IMR-90 (cell line): ENCODE data around the gene CHN2. TPM values are rescaled to one million over a fixed set of nuclear protein-coding genes. Genes with fewer than 3 reads are reported as not detected.

Source experiments
- ATAC-seq: fragments of 200-7000 bp; cut with Tn5 transposase; 2 replicates; pipeline ENCODE4 v1.9.1; 2020; ENCODE audit warnings: low read depth, mild to moderate bottlenecking, moderate library complexity
- BruUV-seq: library from RNA; stranded (reverse); fragments of 400-500 nt; replicated peaks from 2 replicates; lab custom pipeline; 2021; lab: Mats Ljungman, UMichigan
- CTCF ChIA-PET: fragments of 300-600 bp; formaldehyde crosslinking; extraction: SDS; loops from one replicate; lab custom pipeline; 2021; ENCODE audit warnings: antibody characterized with exemption; lab: Yijun Ruan, JAX
- POLR2A ChIA-PET: fragments of 300-600 bp; sonication (Branson Sonifier 250); formaldehyde crosslinking; loops from one replicate; lab custom pipeline; 2022; ENCODE audit warnings: antibody characterized with exemption; ENCODE audit not compliant: unreplicated experiment; lab: Charles Lee
- DNase-seq: peaks from one replicate; pipeline ENCODE4 v3.0.0; 2013
- H2AFZ ChIP-seq: replicated peaks from 2 replicates; pipeline ENCODE3; 2013; ENCODE audit warnings: low read length, mild to moderate bottlenecking; ENCODE audit not compliant: poor library complexity
- H2AK5ac ChIP-seq: 2 replicates; pipeline ENCODE4 v1.6.1; 2013; ENCODE audit warnings: low read depth, low read length, inconsistent platforms
- H2AK9ac ChIP-seq: replicated peaks from 2 replicates; pipeline ENCODE3; 2013; ENCODE audit warnings: mild to moderate bottlenecking, low read depth, low read length, moderate library complexity; ENCODE audit not compliant: poor library complexity
- H2BK120ac ChIP-seq: 2 replicates; pipeline ENCODE4 v1.6.1; 2013; ENCODE audit warnings: low read depth, low read length, inconsistent platforms
- H2BK15ac ChIP-seq: 3 replicates; pipeline ENCODE4 v1.6.1; 2013; ENCODE audit warnings: low read depth, low read length, inconsistent platforms
- H2BK20ac ChIP-seq: 2 replicates; pipeline ENCODE4 v1.6.1; 2013; ENCODE audit warnings: low read depth, mild to moderate bottlenecking, inconsistent platforms, low read length, moderate library complexity
- H2BK5ac ChIP-seq: 2 replicates; pipeline ENCODE4 v1.6.1; 2013; ENCODE audit warnings: mild to moderate bottlenecking, low read depth, low read length, inconsistent platforms; ENCODE audit not compliant: poor library complexity, severe bottlenecking
- H3K14ac ChIP-seq: replicated peaks from 2 replicates; pipeline ENCODE4 v1.6.1; 2013; ENCODE audit warnings: low read depth, low read length, inconsistent platforms
- H3K18ac ChIP-seq: 2 replicates; pipeline ENCODE4 v1.6.1; 2013; ENCODE audit warnings: low read depth, low read length, control low read depth
- H3K23ac ChIP-seq: 2 replicates; pipeline ENCODE4 v1.6.1; 2013; ENCODE audit warnings: low read depth, low read length, inconsistent platforms
- H3K27ac ChIP-seq: 2 replicates; pipeline ENCODE4 v1.5.1; 2013; ENCODE audit warnings: mild to moderate bottlenecking, control low read depth, low read length; ENCODE audit not compliant: insufficient read depth
- H3K27me3 ChIP-seq: 2 replicates; pipeline ENCODE4 v1.6.1; 2013; ENCODE audit warnings: low read length; ENCODE audit not compliant: control insufficient read depth, insufficient read depth
- H3K36me3 ChIP-seq: 2 replicates; pipeline ENCODE4 v1.6.1; 2013; ENCODE audit warnings: low read length, mixed read lengths; ENCODE audit not compliant: control insufficient read depth, insufficient read depth
- H3K4ac ChIP-seq: 2 replicates; pipeline ENCODE4 v1.6.1; 2013; ENCODE audit warnings: low read depth, low read length, inconsistent platforms
- H3K4me1 ChIP-seq: 2 replicates; pipeline ENCODE4 v1.6.1; 2013; ENCODE audit warnings: low read length, mixed read lengths; ENCODE audit not compliant: control insufficient read depth, insufficient read depth
- H3K4me2 ChIP-seq: 2 replicates; pipeline ENCODE4 v1.6.1; 2013; ENCODE audit warnings: low read depth, mild to moderate bottlenecking, control low read depth, low read length, moderate library complexity
- H3K4me3 ChIP-seq: 2 replicates; pipeline ENCODE4 v1.5.1; 2013; ENCODE audit warnings: low read depth, mild to moderate bottlenecking, control low read depth, low read length, moderate library complexity; ENCODE audit not compliant: insufficient read depth
- H3K56ac ChIP-seq: 2 replicates; pipeline ENCODE4 v1.6.1; 2013; ENCODE audit warnings: low read length, inconsistent platforms; ENCODE audit not compliant: insufficient read depth; ENCODE audit errors: extremely low read depth
- H3K79me1 ChIP-seq, 2 experiments: 2 replicates each; pipeline ENCODE4 v1.6.1; 2013; ENCODE audit warnings: low read length in 2 of 2, inconsistent platforms in 1 of 2, low read depth in 1 of 2
- H3K9ac ChIP-seq: 2 replicates; pipeline ENCODE4 v1.6.1; 2013; ENCODE audit warnings: low read depth, low read length, control low read depth
- H3K9me1 ChIP-seq: 2 replicates; pipeline ENCODE4 v1.6.1; 2013; ENCODE audit warnings: low read length, inconsistent platforms; ENCODE audit not compliant: insufficient read depth
- H3K9me3 ChIP-seq: 2 replicates; pipeline ENCODE4 v1.6.1; 2013; ENCODE audit warnings: low read length; ENCODE audit not compliant: control insufficient read depth, insufficient read depth
- H4K20me1 ChIP-seq: 2 replicates; pipeline ENCODE4 v1.6.1; 2013; ENCODE audit warnings: low read length, inconsistent platforms; ENCODE audit not compliant: insufficient read depth
- H4K5ac ChIP-seq: 2 replicates; pipeline ENCODE4 v1.6.1; 2013; ENCODE audit warnings: mild to moderate bottlenecking, low read depth, low read length, control low read depth
- H4K8ac ChIP-seq, 2 experiments: 2 replicates each; pipeline ENCODE4 v1.6.1; 2013; ENCODE audit warnings: low read depth in 2 of 2, low read length in 2 of 2, control low read depth in 1 of 2, inconsistent platforms in 1 of 2
- H4K91ac ChIP-seq: 2 replicates; pipeline ENCODE4 v1.6.1; 2013; ENCODE audit warnings: low read depth, low read length, inconsistent platforms; ENCODE audit not compliant: insufficient read depth
- CTCF ChIP-seq: conservative IDR thresholded peaks from 2 replicates; pipeline ENCODE4 v1.5.1; 2012; ENCODE audit warnings: mild to moderate bottlenecking, low read depth, low read length, improper control_type of control experiment
- FOS ChIP-seq: fragments of 150-350 bp; IDR thresholded peaks from 2 replicates; pipeline ENCODE4 v1.6.1; 2016; ENCODE audit warnings: low read depth, low read length
- MAFK ChIP-seq: IDR thresholded peaks from 2 replicates; pipeline ENCODE4 v1.6.1; 2012; ENCODE audit warnings: low read depth, low read length, improper control_type of control experiment
- MXI1 ChIP-seq: IDR thresholded peaks from 2 replicates; pipeline ENCODE4 v1.6.1; 2012; ENCODE audit warnings: low read depth, mild to moderate bottlenecking, low read length, moderate library complexity, borderline replicate concordance
- SMC3 ChIP-seq: fragments of 150-350 bp; IDR thresholded peaks from 2 replicates; pipeline ENCODE4 v1.6.1; 2016; ENCODE audit warnings: low read depth, mild to moderate bottlenecking, antibody characterized with exemption, low read length, moderate library complexity
- WGBS, 2 experiments: methylation state at CpG; one replicate each; pipeline versions ENCODE4 v1.1.5 to v1.1.7; 2013; ENCODE audit warnings: missing lambda C conversion rate in 2 of 2; ENCODE audit not compliant: insufficient read length in 1 of 2; ENCODE audit errors: extremely low coverage in 2 of 2; 5-methylcytosine and 5-hydroxymethylcytosine counted together
- dilution Hi-C: fragments of 300-500 bp; cut with HindIII; formaldehyde crosslinking; loops from one replicate; pipeline ENCODE4 v1.14.3; 2018; ENCODE audit warnings: low sequenced_read_pairs; ENCODE audit not compliant: unreplicated experiment
- in situ Hi-C: fragments of 300-500 bp; cut with MboI; formaldehyde crosslinking; loops from 3 replicates; pipeline ENCODE4 v1.14.3; 2019; ENCODE audit warnings: low sequenced_read_pairs, inconsistent platforms, mixed read lengths
- intact Hi-C: fragments of 100-400 bp; cut with micrococcal nuclease; formaldehyde crosslinking; loops from 2 replicates; pipeline ENCODE4 v1.10.0; 2022
- polyA plus RNA-seq, 3 experiments: library from polyadenylated mRNA; depleted of rRNA; stranded (reverse); fragments of >200 nt; gene quantifications; 2 replicates each; pipeline ENCODE4 v1.2.3, GENCODE V29; 2012; ENCODE audit warnings: low replicate concordance in 1 of 3
- total RNA-seq: library from RNA; depleted of rRNA; stranded (reverse); fragments of >200 nt; gene quantifications from 2 replicates; pipeline ENCODE4 v1.2.3, GENCODE V29; 2012

The CHN2 gene
- total and polyA plus RNA-seq, 2 of the 4 experiments (the other 2 are of a cell fraction), result not detected

DNA sequence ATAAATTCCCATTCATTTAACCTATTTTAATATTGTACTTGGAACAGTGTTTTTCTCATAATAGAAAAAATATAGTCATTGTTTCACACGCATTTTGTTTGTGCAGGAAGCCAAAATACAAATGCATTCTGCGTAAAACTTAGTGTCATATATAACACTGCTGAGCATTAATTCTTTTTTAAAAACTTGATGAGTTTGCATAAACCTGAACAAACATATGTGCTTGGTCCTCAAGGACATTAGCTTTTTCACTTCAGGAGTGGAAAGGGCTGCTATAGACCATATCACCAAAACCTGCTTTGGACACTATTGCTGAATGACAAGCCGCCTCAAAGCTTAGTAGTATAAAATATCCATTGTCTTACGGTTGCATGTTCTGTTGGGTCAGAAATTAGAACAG lies 267.4 kb downstream of the CHN2 start:
- DNase-seq (no peak), ATAC-seq (no peak)
- in situ Hi-C loops (no loop called here), dilution Hi-C loops (no loop called here), intact Hi-C loops (no loop called here)
- no peaks in the 10 kb centered on the region for H3K9me3 ChIP-seq
- H3K4me2 ChIP-seq, result no peak overlapping the region
- no peaks in the 10 kb centered on the region for H3K79me1 ChIP-seq
- no peak overlapping the region for H3K27ac ChIP-seq
- no peak overlapping the region for H3K4ac ChIP-seq
- no peaks in the 10 kb centered on the region for H3K4me1 ChIP-seq
- TF ChIP-seq MAFK, result peak; percentile 69
- no peak for TF ChIP-seq CTCF
- TF ChIP-seq FOS, result no peak
- TF ChIP-seq MXI1, result no peak
- TF ChIP-seq SMC3, result no peak
- no peak overlapping the region for H3K23ac ChIP-seq
- H4K8ac ChIP-seq, result no peak overlapping the region
- no CpG with 5 or more reads among the region's 4 CpGs for WGBS, 2 experiments
- H2AFZ ChIP-seq, result no peak overlapping the region
- no peak overlapping the region for H3K9ac ChIP-seq
- no peak overlapping the region for H2AK5ac ChIP-seq
- H4K91ac ChIP-seq, result no peak overlapping the region
- no peak overlapping the region for H3K18ac ChIP-seq
- no peaks in the 10 kb centered on the region for H4K20me1 ChIP-seq
- H3K9me1 ChIP-seq, result no peaks in the 10 kb centered on the region
- H3K4me3 ChIP-seq, result no peak overlapping the region
- no peak overlapping the region for H2BK15ac ChIP-seq
- H3K56ac ChIP-seq, result no peak overlapping the region
- no peaks in the 10 kb centered on the region for H3K27me3 ChIP-seq
- CTCF ChIA-PET, result no interaction called here
- no peak overlapping the region for H2BK5ac ChIP-seq
- no TSS peak for BruUV-seq
- POLR2A ChIA-PET, result no interaction called here
- no peak overlapping the region for H2AK9ac ChIP-seq
- no peak overlapping the region for H2BK120ac ChIP-seq
- no peak overlapping the region for H3K14ac ChIP-seq
- no peaks in the 10 kb centered on the region for H3K36me3 ChIP-seq
- no peak overlapping the region for H2BK20ac ChIP-seq
- H4K5ac ChIP-seq, result no peak overlapping the region
